H1 (cell line): ENCODE data around the gene STH. TPM values are rescaled to one million over a fixed set of nuclear protein-coding genes. Genes with fewer than 3 reads are reported as not detected.

Source experiments
- CTCF ChIA-PET: fragments of 300-600 bp; sonication (Branson Sonifier 250); formaldehyde crosslinking; loops from one replicate; lab custom pipeline; 2021; ENCODE audit not compliant: partially characterized antibody; lab: Charles Lee
- POLR2A ChIA-PET: fragments of 300-600 bp; sonication (Branson Sonifier 250); formaldehyde crosslinking; loops from one replicate; lab custom pipeline; 2021; ENCODE audit warnings: inconsistent platforms; ENCODE audit not compliant: partially characterized antibody; lab: Charles Lee
- DNase-seq, 2 experiments: peaks; one replicate each; pipeline versions ENCODE4 v3.0.0 to v3.0.0-alpha.2; 2010 to 2022; ENCODE audit warnings: low spot score in 2 of 2, low read depth in 1 of 2, mixed read lengths in 1 of 2
- FAIRE-seq: peaks from 2 replicates; lab custom pipeline; 2011; peaks lifted over from hg19 to GRCh38; lab: Jason Lieb, UNC
- H2AFZ ChIP-seq: 2 replicates; pipeline ENCODE4 v1.8.1; 2012; ENCODE audit warnings: low read length, inconsistent platforms
- H2AK5ac ChIP-seq: 2 replicates; pipeline ENCODE4 v1.6.1; 2013; ENCODE audit warnings: low read depth, low read length
- H2BK120ac ChIP-seq: replicated peaks from 2 replicates; pipeline ENCODE3; 2013; ENCODE audit warnings: low read depth, low read length, inconsistent platforms
- H2BK12ac ChIP-seq: 2 replicates; pipeline ENCODE4 v1.6.1; 2013; ENCODE audit warnings: low read depth, low read length
- H2BK15ac ChIP-seq: 2 replicates; pipeline ENCODE4 v1.6.1; 2013; ENCODE audit warnings: low read length
- H2BK20ac ChIP-seq: 2 replicates; pipeline ENCODE4 v1.6.1; 2013; ENCODE audit warnings: low read length
- H2BK5ac ChIP-seq: 2 replicates; pipeline ENCODE4 v1.6.1; 2013; ENCODE audit warnings: low read depth, low read length
- H3K14ac ChIP-seq: 2 replicates; pipeline ENCODE4 v1.6.1; 2013; ENCODE audit warnings: inconsistent platforms; ENCODE audit not compliant: insufficient read length
- H3K18ac ChIP-seq: 2 replicates; pipeline ENCODE4 v1.6.1; 2013; ENCODE audit warnings: low read length; ENCODE audit errors: extremely low read depth
- H3K23ac ChIP-seq: 2 replicates; pipeline ENCODE4 v1.6.1; 2013; ENCODE audit warnings: inconsistent platforms; ENCODE audit not compliant: insufficient read length
- H3K23me2 ChIP-seq: 2 replicates; pipeline ENCODE4 v1.6.1; 2013; ENCODE audit warnings: low read depth, low read length
- H3K27ac ChIP-seq: 2 replicates; pipeline ENCODE4 v1.6.1; 2011; ENCODE audit warnings: low read depth, low read length, inconsistent platforms
- H3K27me3 ChIP-seq, 4 experiments: replicated peaks in 1 of 4; 1 replicate in 1 of 4; 2 replicates in 3 of 4; pipeline versions ENCODE4 v1.6.1 to v1.8.1; 2011 to 2013; ENCODE audit warnings: low read length in 3 of 4, mild to moderate bottlenecking in 3 of 4, inconsistent platforms in 2 of 4, mixed read lengths in 2 of 4, moderate library complexity in 1 of 4; ENCODE audit not compliant: control insufficient read depth in 3 of 4, insufficient read depth in 3 of 4; ENCODE audit errors: extremely low read depth in 1 of 4
- H3K36me3 ChIP-seq, 4 experiments: 2 replicates each; pipeline versions ENCODE4 v1.6.1 to v1.8.1; 2011 to 2013; ENCODE audit warnings: mild to moderate bottlenecking in 4 of 4, low read length in 3 of 4, moderate library complexity in 2 of 4, control low read depth in 1 of 4, inconsistent platforms in 1 of 4; ENCODE audit not compliant: insufficient read depth in 4 of 4, control insufficient read depth in 2 of 4
- H3K4ac ChIP-seq: replicated peaks from 2 replicates; pipeline ENCODE3; 2013; ENCODE audit warnings: low read length, low read depth, mixed read lengths, inconsistent platforms; ENCODE audit not compliant: insufficient read length
- H3K4me1 ChIP-seq, 4 experiments: replicated peaks in 1 of 4; 1 replicate in 1 of 4; 2 replicates in 3 of 4; pipeline versions ENCODE4 v1.6.1 to v1.8.1; 2011 to 2013; ENCODE audit warnings: low read length in 3 of 4, inconsistent platforms in 2 of 4, mixed read lengths in 1 of 4; ENCODE audit not compliant: insufficient read depth in 4 of 4, control insufficient read depth in 3 of 4
- H3K4me2 ChIP-seq, 2 experiments: 2 replicates each; pipeline versions ENCODE4 v1.6.1 to v1.8.1; 2011 to 2013; ENCODE audit warnings: low read depth in 2 of 2, low read length in 2 of 2, control low read depth in 1 of 2, inconsistent platforms in 1 of 2, mild to moderate bottlenecking in 1 of 2; ENCODE audit not compliant: insufficient read depth in 1 of 2
- H3K4me3 ChIP-seq, 4 experiments: fragments of 200-600, 300-600 bp in 1 of 4; sonication (generic), shearing (Covaris generic), sonication (Bioruptor Twin) in 1 of 4; 2 replicates each; pipeline versions ENCODE4 v1.5.1 to v1.8.1; 2011 to 2016; ENCODE audit warnings: low read length in 4 of 4, low read depth in 3 of 4, control low read depth in 2 of 4, inconsistent platforms in 2 of 4, mild to moderate bottlenecking in 2 of 4, mixed read lengths in 1 of 4, moderate library complexity in 1 of 4; ENCODE audit not compliant: insufficient read depth in 2 of 4; ENCODE audit errors: extremely low read depth in 1 of 4
- H3K56ac ChIP-seq: replicated peaks from 2 replicates; pipeline ENCODE3; 2013; ENCODE audit warnings: low read depth, mild to moderate bottlenecking, mixed read lengths, low read length, inconsistent platforms; ENCODE audit not compliant: insufficient read length
- H3K79me1 ChIP-seq: 2 replicates; pipeline ENCODE4 v1.6.1; 2013; ENCODE audit warnings: low read depth, low read length, control low read depth
- H3K79me2 ChIP-seq, 2 experiments: 2 replicates each; pipeline versions ENCODE4 v1.6.1 to v1.8.1; 2012 to 2013; ENCODE audit warnings: low read length in 2 of 2, mild to moderate bottlenecking in 2 of 2, inconsistent platforms in 1 of 2; ENCODE audit not compliant: insufficient read depth in 2 of 2, control insufficient read depth in 1 of 2
- H3K9ac ChIP-seq, 4 experiments: replicated peaks in 1 of 4; 1 replicate in 1 of 4; 2 replicates in 3 of 4; pipeline versions ENCODE4 v1.6.1 to v1.8.1; 2011 to 2013; ENCODE audit warnings: low read depth in 3 of 4, low read length in 3 of 4, control low read depth in 2 of 4, mild to moderate bottlenecking in 2 of 4, moderate library complexity in 2 of 4, inconsistent platforms in 1 of 4; ENCODE audit errors: extremely low read depth in 1 of 4
- H3K9me3 ChIP-seq, 2 experiments: 2 replicates each; pipeline versions ENCODE4 v1.6.1 to v1.8.1; 2012 to 2013; ENCODE audit warnings: mild to moderate bottlenecking in 2 of 2, moderate library complexity in 2 of 2, control low read depth in 1 of 2, inconsistent platforms in 1 of 2, low read depth in 1 of 2, low read length in 1 of 2, mixed read lengths in 1 of 2; ENCODE audit not compliant: insufficient read depth in 2 of 2
- H4K20me1 ChIP-seq, 2 experiments: replicated peaks in 1 of 2; 2 replicates each; pipeline versions ENCODE3 to v1.8.1; 2011 to 2013; ENCODE audit warnings: inconsistent platforms in 2 of 2, low read length in 2 of 2, mild to moderate bottlenecking in 1 of 2; ENCODE audit not compliant: insufficient read depth in 2 of 2, control insufficient read depth in 1 of 2
- H4K5ac ChIP-seq: 2 replicates; pipeline ENCODE4 v1.6.1; 2013; ENCODE audit warnings: low read length, low read depth, mixed read lengths, inconsistent platforms; ENCODE audit not compliant: insufficient read length
- H4K8ac ChIP-seq: 2 replicates; pipeline ENCODE4 v1.8.0; 2013; ENCODE audit warnings: mild to moderate bottlenecking, moderate library complexity, low read length, inconsistent platforms; ENCODE audit not compliant: insufficient read depth; ENCODE audit errors: extremely low read depth
- H4K91ac ChIP-seq: replicated peaks from 2 replicates; pipeline ENCODE3; 2013; ENCODE audit warnings: low read length, mixed read lengths, inconsistent platforms; ENCODE audit not compliant: insufficient read length
- JUND ChIP-seq: IDR thresholded peaks from 2 replicates; pipeline ENCODE4 v1.6.1; 2011; ENCODE audit warnings: mild to moderate bottlenecking, improper control_type of control experiment, low read length
- POLR2A ChIP-seq, 2 experiments: IDR thresholded peaks; 1 replicate in 1 of 2; 2 replicates in 1 of 2; pipeline ENCODE4 v1.6.1; 2011; ENCODE audit warnings: low read depth in 2 of 2, low read length in 2 of 2, mild to moderate bottlenecking in 2 of 2; ENCODE audit errors: control extremely low read depth in 1 of 2
- WGBS, 2 experiments: shearing (Covaris generic) in 1 of 2; methylation state at CpG; one replicate each; pipeline versions ENCODE4 v1.1.6 to v1.1.7; 2013 to 2015; ENCODE audit warnings: low lambda C conversion rate in 2 of 2, mixed read lengths in 2 of 2, inconsistent platforms in 1 of 2, low coverage in 1 of 2, missing lambda C conversion rate in 1 of 2; ENCODE audit not compliant: insufficient replicate concordance in 2 of 2, insufficient coverage in 1 of 2, insufficient read length in 1 of 2; ENCODE audit errors: extremely low coverage in 1 of 2, missing lambda C conversion rate in 1 of 2; 5-methylcytosine and 5-hydroxymethylcytosine counted together
- polyA plus RNA-seq, 7 experiments: library from polyadenylated mRNA; depleted of rRNA in 3 of 7; stranded (reverse) in 5 of 7; unstranded in 2 of 7; fragments of >200 nt in 5 of 7; fragments of 200-250 nt in 2 of 7; gene quantifications; 1 replicate in 5 of 7; 2 replicates in 1 of 7; 4 replicates in 1 of 7; pipeline versions ENCODE4 v1.2.1 to v1.2.3, GENCODE V29; 2011 to 2013; ENCODE audit warnings: missing spikeins in 2 of 7, mixed read lengths in 2 of 7
- total RNA-seq: library from RNA; stranded (reverse); fragmentation: NEBNext Ultra II Directional; extraction: Animal tissue kit (Norgen Biotek cat#: 25700); gene quantifications from 2 replicates; pipeline ENCODE4 v1.2.1, GENCODE V29; 2021

Gene STH
- total and polyA plus RNA-seq, 2 of the 8 experiments (the other 6 are each of a cell fraction or from before 2014, with no cell fraction given), result not detected

GRCh38 chr17:46035112-46035818 lies 36.2 kb downstream of the STH start:
- Histone ChIP-seq H2BK120ac (no peak overlapping the region), H3K9ac (no peak overlapping the region), H4K91ac (no peak overlapping the region), H3K4ac (no peak overlapping the region), H4K5ac (no peak overlapping the region), H3K4me2 (no peak overlapping the region), H3K27me3 (no peaks in the 10 kb centered on the region), H3K23ac (no peak overlapping the region), H2BK5ac (no peak overlapping the region), H3K36me3 (peaks cover 52 to 98% (median 92%) of the 10 kb centered on the region in 4 experiments), H2BK15ac (no peak overlapping the region), H3K9me3 (no peaks in the 10 kb centered on the region), H4K8ac (no peak overlapping the region), H3K23me2 (no peaks in the 10 kb centered on the region), H3K4me3 (no peak overlapping the region), H3K79me1 (peaks cover 3% of the 10 kb centered on the region; the same call in 1 of the 2 replicates), H3K27ac (no peak overlapping the region), H3K14ac (no peak overlapping the region), H4K20me1 (peaks cover 0 to 10% of the 10 kb centered on the region in 2 experiments), H2BK12ac (no peak overlapping the region), H3K56ac (no peak overlapping the region), H2BK20ac (no peak overlapping the region), H3K4me1 (no peaks in the 10 kb centered on the region), H3K18ac (no peak overlapping the region), H2AK5ac (no peak overlapping the region), H2AFZ (no peak overlapping the region), H3K79me2 (no peaks in the 10 kb centered on the region)
- no peak for DNase-seq
- ChIA-PET POLR2A (interaction anchor here (1.3 kb wide), 1 partner anchor 21 kb away, joined by 3 read pairs; no protein-coding TSS in a partner anchor), CTCF (interaction anchor here (0.5 to 3.4 kb wide), 6 partner anchors 8 to 151 kb away, joined by 3 to 18 read pairs (median 4); no protein-coding TSS in a partner anchor)
- TF ChIP-seq JUND, result no peak
- peak in 1 of 2 experiments; percentile 28; a peak in 1 of 3 replicates for TF ChIP-seq POLR2A (IDR thresholded peaks at IDR 0.05; ENCODE audit: control extremely low read depth in 1 of 2, low read depth in 2 of 2, low read length in 2 of 2)
- WGBS, 2 experiments, result 89% methylated on average over 3 of the region's 3 CpGs; no CpG with 5 or more reads in 1 of the 2 experiments
- FAIRE-seq, result no peak
